Neural crest cell (in vitro differentiated cells): ENCODE results near the gene XYLB. TPM values are rescaled to one million over a fixed set of nuclear protein-coding genes. Genes with fewer than 3 reads are reported as not detected.

Source experiments
- DNase-seq: peaks from one replicate; pipeline ENCODE4 v3.0.0; 2021; ENCODE audit warnings: low read depth, mixed read lengths, low spot score
- H3K27ac Mint-ChIP-seq: one replicate; pipeline ENCODE4 v1.8.0; 2021; ENCODE audit warnings: mild to moderate bottlenecking, mixed read lengths; ENCODE audit not compliant: unreplicated experiment
- H3K27me3 Mint-ChIP-seq: 2 replicates; pipeline ENCODE4 v1.8.0; 2021; ENCODE audit warnings: low read depth, mild to moderate bottlenecking, mixed read lengths
- H3K36me3 Mint-ChIP-seq: 2 replicates; pipeline ENCODE4 v1.8.0; 2021; ENCODE audit warnings: low read depth, mild to moderate bottlenecking, mixed read lengths
- H3K4me1 Mint-ChIP-seq: 2 replicates; pipeline ENCODE4 v1.8.0; 2021; ENCODE audit warnings: mixed read lengths
- H3K4me3 Mint-ChIP-seq: one replicate; pipeline ENCODE4 v1.8.0; 2021; ENCODE audit warnings: mild to moderate bottlenecking, mixed read lengths
- H3K9me3 Mint-ChIP-seq: 2 replicates; pipeline ENCODE4 v1.8.0; 2021; ENCODE audit warnings: mixed read lengths
- CTCF ChIP-seq: fragments of 200-600 bp; sonication (generic); conservative IDR thresholded peaks from 2 replicates; pipeline ENCODE4 v1.5.0; 2021; ENCODE audit warnings: antibody characterized with exemption, mild to moderate bottlenecking
- total RNA-seq: library from RNA; stranded (reverse); gene quantifications from 2 replicates; pipeline ENCODE4 v1.2.1, GENCODE V29; 2021

Gene XYLB
- total RNA-seq, 1 donor from 2014 or later, result 12.0 TPM

GRCh38 chr3:38458796-38459498 lies 112.4 kb downstream of the XYLB start:
- Mint-ChIP-seq H3K4me1 (peaks cover 45% of the 10 kb centered on the region), H3K9me3 (peaks cover 4% of the 10 kb centered on the region), H3K27me3 (no peaks in the 10 kb centered on the region), H3K4me3 (peak overlapping the region; percentile 85), H3K36me3 (peaks cover 14% of the 10 kb centered on the region), H3K27ac (no peak overlapping the region)
- TF ChIP-seq CTCF, result no peak
- no peak for DNase-seq

- H3K9me3 Mint-ChIP-seq, result peaks cover 9% of the 10 kb centered on the region
- H3K27me3 Mint-ChIP-seq, result no peaks in the 10 kb centered on the region
- peak overlapping the region; percentile 23 for H3K4me3 Mint-ChIP-seq
- DNase-seq, result no peak
- H3K4me1 Mint-ChIP-seq, result peaks cover 45% of the 10 kb centered on the region
- TF ChIP-seq CTCF, result no peak
- H3K27ac Mint-ChIP-seq, result no peak overlapping the region
- peaks cover 19% of the 10 kb centered on the region for H3K36me3 Mint-ChIP-seq
Measured at GRCh38 chr3:38459499-38460048, 113.0 kb downstream of the XYLB start.

- Mint-ChIP-seq H3K9me3 (peaks cover 13% of the 10 kb centered on the region), H3K27ac (peak overlapping the region; percentile 4), H3K36me3 (peaks cover 23% of the 10 kb centered on the region), H3K4me1 (peaks cover 42% of the 10 kb centered on the region), H3K27me3 (no peaks in the 10 kb centered on the region), H3K4me3 (peak overlapping the region; percentile 27)
- no peak for DNase-seq
- TF ChIP-seq CTCF, result no peak
Measured at GRCh38 chr3:38460377-38461270, 114.0 kb downstream of the XYLB start.

Other genes with a start within 250 kb of the XYLB start
- 48.9 and 50.2 TPM in 2 replicates for gene ACAA1, start 209.7 kb upstream of the XYLB start, total RNA-seq
- gene MYD88, start 208.1 kb upstream of the XYLB start, total RNA-seq, result 39.5 and 39.8 TPM in 2 replicates
- 48.4 and 50.0 TPM in 2 replicates for gene OXSR1, start 181.2 kb upstream of the XYLB start, total RNA-seq
- gene SLC22A13, start 81.0 kb upstream of the XYLB start, total RNA-seq, result 0.19 and 0.41 TPM in 2 replicates
- not detected in 2 replicates for gene SLC22A14, start 64.5 kb upstream of the XYLB start, total RNA-seq
- 77.1 and 79.1 TPM in 2 replicates for gene ACVR2B, start 107.1 kb downstream of the XYLB start, total RNA-seq
- 26.2 and 26.5 TPM in 2 replicates for gene EXOG, start 149.6 kb downstream of the XYLB start, total RNA-seq